ENCODE results near the gene IRF1. TPM values are rescaled to one million over a fixed set of nuclear protein-coding genes. Genes with fewer than 3 reads are reported as not detected.

IRF1 gene
- polyA plus RNA-seq, 6 donors from 2014 or later, result 228 to 332 (median 296) TPM

GRCh38 chr5:132480042-132480441 lies 10.5 kb downstream of the IRF1 start:
- H3K36me3 Mint-ChIP-seq, result peaks cover 7 to 9% of the 10 kb centered on the region in 2 donors
- DNase-seq (no peak), ATAC-seq (ENCODE audit: low read depth in 2 of 2) (peak; percentile 21 to 27)
- peak overlapping the region; percentile 27 to 96 (median 72) for H3K27ac Mint-ChIP-seq
- no peaks in the 10 kb centered on the region for H3K27me3 Mint-ChIP-seq
- H3K4me1 Mint-ChIP-seq, result peaks cover 54 to 71% (median 70%) of the 10 kb centered on the region in 3 donors
- no peaks in the 10 kb centered on the region for H3K9me3 Mint-ChIP-seq
- peak overlapping the region in 2 of 8 donors; percentile 52 to 66 for H3K4me3 Mint-ChIP-seq

GRCh38 chr5:132479111-132479951 lies 11.2 kb downstream of the IRF1 start:
- ATAC-seq (ENCODE audit: low read depth in 2 of 2) (no peak), DNase-seq (no peak)
- Mint-ChIP-seq H3K9me3 (no peaks in the 10 kb centered on the region), H3K27ac (peak overlapping the region; percentile 10 to 96 (median 90)), H3K27me3 (no peaks in the 10 kb centered on the region), H3K36me3 (peaks cover 5 to 6% of the 10 kb centered on the region in 2 donors), H3K4me1 (peaks cover 60 to 75% (median 74%) of the 10 kb centered on the region in 3 donors), H3K4me3 (peak overlapping the region in 3 of 8 donors; percentile 12 to 66 (median 45))

- DNase-seq, result no peak
- Mint-ChIP-seq H3K27ac (peak overlapping the region; percentile 50 to 96 (median 88)), H3K36me3 (no peaks in the 10 kb centered on the region), H3K4me3 (peak overlapping the region in 6 of 8 donors; percentile 15 to 66 (median 51)), H3K4me1 (peaks cover 54 to 75% (median 75%) of the 10 kb centered on the region in 3 donors), H3K27me3 (no peaks in the 10 kb centered on the region), H3K9me3 (no peaks in the 10 kb centered on the region)
- ATAC-seq (ENCODE audit: low read depth in 2 of 2), result no peak
Observed at GRCh38 chr5:132478366-132478871, 12.2 kb downstream of the IRF1 start.

GRCh38 chr5:132477784-132478365 lies 12.7 kb downstream of the IRF1 start:
- Mint-ChIP-seq H3K4me1 (peaks cover 58 to 80% (median 80%) of the 10 kb centered on the region in 3 donors), H3K27ac (peak overlapping the region in 5 of 6 donors; percentile 81 to 96 (median 90)), H3K36me3 (no peaks in the 10 kb centered on the region), H3K4me3 (peak overlapping the region; percentile 15 to 76 (median 59)), H3K27me3 (no peaks in the 10 kb centered on the region), H3K9me3 (no peaks in the 10 kb centered on the region)
- ATAC-seq (ENCODE audit: low read depth in 2 of 2) (peak; percentile 10 to 18), DNase-seq (no peak)

GRCh38 chr5:132476876-132477781 lies 13.4 kb downstream of the IRF1 start:
- Mint-ChIP-seq H3K4me1 (peaks cover 58 to 81% (median 81%) of the 10 kb centered on the region in 3 donors), H3K9me3 (no peaks in the 10 kb centered on the region), H3K27me3 (no peaks in the 10 kb centered on the region), H3K36me3 (no peaks in the 10 kb centered on the region), H3K27ac (peak overlapping the region; percentile 81 to 96 (median 90)), H3K4me3 (peak overlapping the region; percentile 12 to 74 (median 54))
- ATAC-seq (ENCODE audit: low read depth in 2 of 2), result no peak
- DNase-seq, result no peak

- DNase-seq (no peak), ATAC-seq (ENCODE audit: low read depth in 2 of 2) (no peak)
- Mint-ChIP-seq H3K4me3 (peak overlapping the region in 4 of 8 donors; percentile 22 to 66 (median 52)), H3K27me3 (no peaks in the 10 kb centered on the region), H3K4me1 (peaks cover 63 to 84% (median 84%) of the 10 kb centered on the region in 3 donors), H3K9me3 (no peaks in the 10 kb centered on the region), H3K27ac (peak overlapping the region in 5 of 6 donors; percentile 67 to 96 (median 94)), H3K36me3 (no peaks in the 10 kb centered on the region)
Observed at GRCh38 chr5:132475987-132476875, 14.3 kb downstream of the IRF1 start.

- Mint-ChIP-seq H3K9me3 (no peaks in the 10 kb centered on the region), H3K27me3 (no peaks in the 10 kb centered on the region), H3K4me1 (peaks cover 67 to 85% (median 82%) of the 10 kb centered on the region in 3 donors), H3K27ac (peak overlapping the region in 5 of 6 donors; percentile 67 to 96 (median 90)), H3K36me3 (no peaks in the 10 kb centered on the region), H3K4me3 (peak overlapping the region in 1 of 8 donors; percentile 34)
- ATAC-seq (ENCODE audit: low read depth in 2 of 2) (no peak), DNase-seq (no peak)
Observed at GRCh38 chr5:132475497-132475882, 15.1 kb downstream of the IRF1 start.

GRCh38 chr5:132474881-132475496 lies 15.6 kb downstream of the IRF1 start:
- no peaks in the 10 kb centered on the region for H3K9me3 Mint-ChIP-seq
- H3K4me1 Mint-ChIP-seq, result peaks cover 66 to 83% (median 81%) of the 10 kb centered on the region in 3 donors
- ATAC-seq (ENCODE audit: low read depth in 2 of 2) (no peak), DNase-seq (no peak)
- H3K27ac Mint-ChIP-seq, result peak overlapping the region; percentile 86 to 96 (median 92)
- H3K4me3 Mint-ChIP-seq, result peak overlapping the region in 4 of 8 donors; percentile 7 to 70 (median 36)
- no peaks in the 10 kb centered on the region for H3K36me3 Mint-ChIP-seq
- H3K27me3 Mint-ChIP-seq, result no peaks in the 10 kb centered on the region

GRCh38 chr5:132474131-132474723 lies 16.3 kb downstream of the IRF1 start:
- Mint-ChIP-seq H3K27me3 (no peaks in the 10 kb centered on the region), H3K36me3 (no peaks in the 10 kb centered on the region), H3K27ac (peak overlapping the region; percentile 86 to 96 (median 92)), H3K4me1 (peaks cover 64 to 82% (median 82%) of the 10 kb centered on the region in 3 donors), H3K9me3 (no peaks in the 10 kb centered on the region), H3K4me3 (peak overlapping the region in 4 of 8 donors; percentile 16 to 37 (median 36))
- no peak for DNase-seq
- ATAC-seq (ENCODE audit: low read depth in 2 of 2), result no peak

- Mint-ChIP-seq H3K9me3 (no peaks in the 10 kb centered on the region), H3K36me3 (peaks cover 0 to 4% of the 10 kb centered on the region in 2 donors), H3K27me3 (no peaks in the 10 kb centered on the region), H3K4me1 (peaks cover 64 to 82% (median 81%) of the 10 kb centered on the region in 3 donors), H3K4me3 (peak overlapping the region in 4 of 8 donors; percentile 25 to 57 (median 43)), H3K27ac (peak overlapping the region; percentile 90 to 98 (median 95))
- DNase-seq (no peak), ATAC-seq (ENCODE audit: low read depth in 2 of 2) (no peak)
Observed at GRCh38 chr5:132473668-132474067, 16.9 kb downstream of the IRF1 start.

GRCh38 chr5:132473019-132473531 lies 17.5 kb downstream of the IRF1 start:
- Mint-ChIP-seq H3K27ac (peak overlapping the region; percentile 90 to 98 (median 94)), H3K4me1 (peaks cover 64 to 82% (median 81%) of the 10 kb centered on the region in 3 donors), H3K36me3 (peaks cover 0 to 5% of the 10 kb centered on the region in 2 donors), H3K4me3 (peak overlapping the region in 6 of 8 donors; percentile 31 to 57 (median 54)), H3K9me3 (no peaks in the 10 kb centered on the region), H3K27me3 (no peaks in the 10 kb centered on the region)
- ATAC-seq (ENCODE audit: low read depth in 2 of 2), result peak; percentile 88 to 94
- peak; percentile 91 for DNase-seq
